Stimulated activated CD4-positive, alpha-beta T cell treated with anti-CD3 and anti-CD28 coated beads, Interleukin-2, amount 100 ng/mL, for 24 hours (primary cell): ENCODE measurements around the gene SPIRE1.
A peak's percentile ranks its signal among the peaks of the same experiment; 100 is the strongest.

ENCODE experiments used
- DNase-seq, 2 donors: peaks; one replicate each; pipeline ENCODE4 v3.0.0-alpha.2; 2020

SPIRE1 gene

GRCh38 chr18:12409469-12409868, 248.4 kb downstream of the SPIRE1 start:
- DNase-seq: no peak

GRCh38 chr18:12408247-12408869, 249.5 kb downstream of the SPIRE1 start:
- peak in 1 of 2 donors; percentile 20 for DNase-seq

- DNase-seq: no peak
Measured at GRCh38 chr18:12406371-12407111, 251.4 kb downstream of the SPIRE1 start.

GRCh38 chr18:12405066-12405465, 252.8 kb downstream of the SPIRE1 start:
- DNase-seq: no peak

GRCh38 chr18:12403601-12404506, 254.1 kb downstream of the SPIRE1 start:
- DNase-seq: no peak

GRCh38 chr18:12401881-12402280, 256.0 kb downstream of the SPIRE1 start:
- no peak for DNase-seq

GRCh38 chr18:12399231-12399630, 258.7 kb downstream of the SPIRE1 start:
- no peak for DNase-seq

GRCh38 chr18:12398625-12399024, 259.3 kb downstream of the SPIRE1 start:
- no peak for DNase-seq

GRCh38 chr18:12397793-12398192, 260.1 kb downstream of the SPIRE1 start:
- no peak for DNase-seq

- DNase-seq: no peak
Measured at GRCh38 chr18:12397254-12397653, 260.7 kb downstream of the SPIRE1 start.
